ENCODE results near the gene IGF1R.
A peak's percentile ranks its signal among the peaks of the same experiment; 100 is the strongest.

IGF1R gene

GRCh38 chr15:98681061-98681460 lies 32.7 kb downstream of the IGF1R start:
- Histone ChIP-seq H3K4me1 (ENCODE audit: control insufficient read depth, insufficient read depth, low read length) (peaks cover 8% of the 10 kb centered on the region), H3K9ac (ENCODE audit: low read depth, low read length) (no peak overlapping the region), H3K36me3 (ENCODE audit: control insufficient read depth, insufficient read depth, low read length) (no peaks in the 10 kb centered on the region), H3K4me3 (ENCODE audit: low read depth, low read length) (no peak overlapping the region), H3K27me3 (ENCODE audit: control insufficient read depth, insufficient read depth, low read length) (no peaks in the 10 kb centered on the region), H3K9me3 (ENCODE audit: control insufficient read depth, insufficient read depth, low read length) (no peaks in the 10 kb centered on the region)

- Histone ChIP-seq H3K4me3 (ENCODE audit: low read depth, low read length) (no peak overlapping the region), H3K9ac (ENCODE audit: low read depth, low read length) (no peak overlapping the region), H3K9me3 (ENCODE audit: control insufficient read depth, insufficient read depth, low read length) (no peaks in the 10 kb centered on the region), H3K4me1 (ENCODE audit: control insufficient read depth, insufficient read depth, low read length) (peaks cover 18% of the 10 kb centered on the region), H3K27me3 (ENCODE audit: control insufficient read depth, insufficient read depth, low read length) (no peaks in the 10 kb centered on the region), H3K36me3 (ENCODE audit: control insufficient read depth, insufficient read depth, low read length) (no peaks in the 10 kb centered on the region)
Measured at GRCh38 chr15:98682992-98683701, 34.8 kb downstream of the IGF1R start.

GRCh38 chr15:98683831-98684230 lies 35.5 kb downstream of the IGF1R start:
- peaks cover 18% of the 10 kb centered on the region for H3K4me1 ChIP-seq (ENCODE audit: control insufficient read depth, insufficient read depth, low read length)
- H3K36me3 ChIP-seq (ENCODE audit: control insufficient read depth, insufficient read depth, low read length) = no peaks in the 10 kb centered on the region
- no peak overlapping the region for H3K9ac ChIP-seq (ENCODE audit: low read depth, low read length)

GRCh38 chr15:98684436-98684835 lies 36.1 kb downstream of the IGF1R start:
- Histone ChIP-seq H3K27me3 (ENCODE audit: control insufficient read depth, insufficient read depth, low read length) (no peaks in the 10 kb centered on the region), H3K4me1 (ENCODE audit: control insufficient read depth, insufficient read depth, low read length) (peaks cover 18% of the 10 kb centered on the region), H3K36me3 (ENCODE audit: control insufficient read depth, insufficient read depth, low read length) (no peaks in the 10 kb centered on the region), H3K4me3 (ENCODE audit: low read depth, low read length) (no peak overlapping the region), H3K9me3 (ENCODE audit: control insufficient read depth, insufficient read depth, low read length) (no peaks in the 10 kb centered on the region), H3K9ac (ENCODE audit: low read depth, low read length) (no peak overlapping the region)

More at GRCh38 chr15:98683831-98684230, 35.5 kb downstream of the IGF1R start:
- H3K9me3 ChIP-seq (ENCODE audit: control insufficient read depth, insufficient read depth, low read length) = no peaks in the 10 kb centered on the region
- no peak overlapping the region for H3K4me3 ChIP-seq (ENCODE audit: low read depth, low read length)
- H3K27me3 ChIP-seq (ENCODE audit: control insufficient read depth, insufficient read depth, low read length) = no peaks in the 10 kb centered on the region

GRCh38 chr15:98684995-98685525 lies 36.7 kb downstream of the IGF1R start:
- no peak overlapping the region for H3K9ac ChIP-seq (ENCODE audit: low read depth, low read length)
- H3K4me1 ChIP-seq (ENCODE audit: control insufficient read depth, insufficient read depth, low read length) = peaks cover 18% of the 10 kb centered on the region
- no peaks in the 10 kb centered on the region for H3K9me3 ChIP-seq (ENCODE audit: control insufficient read depth, insufficient read depth, low read length)
- no peaks in the 10 kb centered on the region for H3K27me3 ChIP-seq (ENCODE audit: control insufficient read depth, insufficient read depth, low read length)
- H3K4me3 ChIP-seq (ENCODE audit: low read depth, low read length) = no peak overlapping the region
- no peaks in the 10 kb centered on the region for H3K36me3 ChIP-seq (ENCODE audit: control insufficient read depth, insufficient read depth, low read length)

GRCh38 chr15:98686983-98687382 lies 38.6 kb downstream of the IGF1R start:
- Histone ChIP-seq H3K27me3 (ENCODE audit: control insufficient read depth, insufficient read depth, low read length) (no peaks in the 10 kb centered on the region), H3K4me3 (ENCODE audit: low read depth, low read length) (no peak overlapping the region), H3K36me3 (ENCODE audit: control insufficient read depth, insufficient read depth, low read length) (no peaks in the 10 kb centered on the region), H3K9me3 (ENCODE audit: control insufficient read depth, insufficient read depth, low read length) (no peaks in the 10 kb centered on the region), H3K9ac (ENCODE audit: low read depth, low read length) (no peak overlapping the region), H3K4me1 (ENCODE audit: control insufficient read depth, insufficient read depth, low read length) (peaks cover 22% of the 10 kb centered on the region)

- peaks cover 26% of the 10 kb centered on the region for H3K4me1 ChIP-seq (ENCODE audit: control insufficient read depth, insufficient read depth, low read length)
- no peak overlapping the region for H3K4me3 ChIP-seq (ENCODE audit: low read depth, low read length)
- H3K9ac ChIP-seq (ENCODE audit: low read depth, low read length) = no peak overlapping the region
- H3K36me3 ChIP-seq (ENCODE audit: control insufficient read depth, insufficient read depth, low read length) = no peaks in the 10 kb centered on the region
- no peaks in the 10 kb centered on the region for H3K9me3 ChIP-seq (ENCODE audit: control insufficient read depth, insufficient read depth, low read length)
- H3K27me3 ChIP-seq (ENCODE audit: control insufficient read depth, insufficient read depth, low read length) = no peaks in the 10 kb centered on the region
Measured at GRCh38 chr15:98689431-98689861, 41.1 kb downstream of the IGF1R start.

GRCh38 chr15:98690272-98690950 lies 42.1 kb downstream of the IGF1R start:
- Histone ChIP-seq H3K4me3 (ENCODE audit: low read depth, low read length) (no peak overlapping the region), H3K9me3 (ENCODE audit: control insufficient read depth, insufficient read depth, low read length) (no peaks in the 10 kb centered on the region), H3K4me1 (ENCODE audit: control insufficient read depth, insufficient read depth, low read length) (peaks cover 25% of the 10 kb centered on the region), H3K27me3 (ENCODE audit: control insufficient read depth, insufficient read depth, low read length) (no peaks in the 10 kb centered on the region), H3K36me3 (ENCODE audit: control insufficient read depth, insufficient read depth, low read length) (no peaks in the 10 kb centered on the region), H3K9ac (ENCODE audit: low read depth, low read length) (no peak overlapping the region)

GRCh38 chr15:98692213-98692612 lies 43.9 kb downstream of the IGF1R start:
- Histone ChIP-seq H3K27me3 (ENCODE audit: control insufficient read depth, insufficient read depth, low read length) (no peaks in the 10 kb centered on the region), H3K4me1 (ENCODE audit: control insufficient read depth, insufficient read depth, low read length) (peaks cover 19% of the 10 kb centered on the region), H3K9me3 (ENCODE audit: control insufficient read depth, insufficient read depth, low read length) (no peaks in the 10 kb centered on the region)

GRCh38 chr15:98694161-98694560 lies 45.8 kb downstream of the IGF1R start:
- Histone ChIP-seq H3K4me3 (ENCODE audit: low read depth, low read length) (no peak overlapping the region), H3K9ac (ENCODE audit: low read depth, low read length) (no peak overlapping the region), H3K27me3 (ENCODE audit: control insufficient read depth, insufficient read depth, low read length) (no peaks in the 10 kb centered on the region), H3K36me3 (ENCODE audit: control insufficient read depth, insufficient read depth, low read length) (no peaks in the 10 kb centered on the region), H3K9me3 (ENCODE audit: control insufficient read depth, insufficient read depth, low read length) (no peaks in the 10 kb centered on the region), H3K4me1 (ENCODE audit: control insufficient read depth, insufficient read depth, low read length) (peaks cover 24% of the 10 kb centered on the region)

More at GRCh38 chr15:98692213-98692612, 43.9 kb downstream of the IGF1R start:
- H3K36me3 ChIP-seq (ENCODE audit: control insufficient read depth, insufficient read depth, low read length) = no peaks in the 10 kb centered on the region
- H3K4me3 ChIP-seq (ENCODE audit: low read depth, low read length) = no peak overlapping the region
- no peak overlapping the region for H3K9ac ChIP-seq (ENCODE audit: low read depth, low read length)

GRCh38 chr15:98698792-98699191 lies 50.5 kb downstream of the IGF1R start:
- H3K27me3 ChIP-seq (ENCODE audit: control insufficient read depth, insufficient read depth, low read length) = no peaks in the 10 kb centered on the region
- no peaks in the 10 kb centered on the region for H3K9me3 ChIP-seq (ENCODE audit: control insufficient read depth, insufficient read depth, low read length)
- no peak overlapping the region for H3K4me3 ChIP-seq (ENCODE audit: low read depth, low read length)
- peaks cover 18% of the 10 kb centered on the region for H3K4me1 ChIP-seq (ENCODE audit: control insufficient read depth, insufficient read depth, low read length)
- peak overlapping the region; percentile 1 for H3K9ac ChIP-seq (ENCODE audit: low read depth, low read length)
- no peaks in the 10 kb centered on the region for H3K36me3 ChIP-seq (ENCODE audit: control insufficient read depth, insufficient read depth, low read length)
